Measurements from ENCODE around the gene ARHGAP15.

GRCh38 chr2:143754742-143755141 lies 625.5 kb downstream of the ARHGAP15 start:
- TF ChIP-seq CTCF (IDR thresholded peaks at IDR 0.05) (no peak), POLR2A (IDR thresholded peaks at IDR 0.05) (no peak)

All from esophagus squamous epithelium (tissue), 4 donors.